Right lobe of liver (tissue), 6 donors: ENCODE measurements around the gene DNAI7. TPM values are rescaled to one million over a fixed set of nuclear protein-coding genes. Genes with fewer than 3 reads are reported as not detected.

Experiments used
- ATAC-seq, 4 donors: fragments of 200-7000 bp; cut with Tn5 transposase; one replicate each; pipeline ENCODE4 v1.9.1; 2020; ENCODE audit warnings: mild to moderate bottlenecking in 4 of 4, moderate library complexity in 4 of 4
- DNase-seq, 3 donors: peaks; one replicate each; pipeline ENCODE4 v3.0.0-alpha.2; 2020
- H3K27ac ChIP-seq, 3 donors: fragments of 200-600 bp; one replicate each; pipeline ENCODE4 v1.8.0; 2022
- H3K27me3 ChIP-seq, 2 donors: fragments of 200-600 bp; one replicate each; pipeline ENCODE4 v1.8.0; 2022
- H3K36me3 ChIP-seq, 4 donors: fragments of 200-600 bp; sonication (generic) in 1 of 4; one replicate each; pipeline versions ENCODE4 v1.5.1 to v1.8.0; 2017 to 2022; ENCODE audit warnings: control low read depth in 1 of 4
- H3K4me1 ChIP-seq, 4 donors: fragments of 200-600 bp; sonication (generic) in 1 of 4; one replicate each; pipeline versions ENCODE4 v1.5.1 to v1.8.0; 2017 to 2022; ENCODE audit warnings: control low read depth in 1 of 4
- H3K4me3 ChIP-seq, 3 donors: fragments of 200-600 bp; one replicate each; pipeline ENCODE4 v1.8.0; 2022
- H3K9me3 ChIP-seq, 4 donors: fragments of 200-600 bp; sonication (generic) in 1 of 4; one replicate each; pipeline versions ENCODE4 v1.5.1 to v1.8.0; 2017 to 2022; ENCODE audit warnings: control low read depth in 1 of 4
- CTCF ChIP-seq, 4 donors: fragments of 200-600 bp in 3 of 4; fragments of 450-650 bp in 1 of 4; IDR thresholded peaks; one replicate each; pipeline versions ENCODE4 v1.5.1 to v1.8.0; 2016 to 2022; ENCODE audit warnings: antibody characterized with exemption in 4 of 4, mild to moderate bottlenecking in 2 of 4
- POLR2A ChIP-seq: fragments of 450-650 bp; IDR thresholded peaks from one replicate; pipeline ENCODE4 v1.6.1; 2017; ENCODE audit warnings: antibody characterized with exemption, mild to moderate bottlenecking
- intact Hi-C, 2 donors: fragments of 100-400 bp; cut with DNase I; formaldehyde crosslinking; loops; one replicate each; pipeline versions ENCODE4 v1.11.2 to v1.14.1; 2022
- total RNA-seq, 6 experiments: library from RNA; depleted of rRNA in 2 of 6; stranded (reverse); fragments of >200 nt in 2 of 6; fragmentation: NEBNext Ultra II Directional in 3 of 6; extraction: Animal tissue kit (Norgen Biotek cat#: 25700) in 3 of 6; gene quantifications; one replicate each; pipeline versions ENCODE4 v1.1.0 to v1.2.4, GENCODE V29; 2016 to 2023
- donor health status: DM: no; HTN: yes; CAD: no.
- donor health status: DM: no; HTN: no; CAD: no.
- donor health status: DM: no; HTN: no; CAD: no.
- donor health status: DM: no; HTN: yes; CAD: no.
- donor health status: DM: no; HTN: yes; CAD: no.

Gene DNAI7
- total RNA-seq, 6 experiments from 2014 or later = 0.39 TPM; not detected in 5

DNA sequence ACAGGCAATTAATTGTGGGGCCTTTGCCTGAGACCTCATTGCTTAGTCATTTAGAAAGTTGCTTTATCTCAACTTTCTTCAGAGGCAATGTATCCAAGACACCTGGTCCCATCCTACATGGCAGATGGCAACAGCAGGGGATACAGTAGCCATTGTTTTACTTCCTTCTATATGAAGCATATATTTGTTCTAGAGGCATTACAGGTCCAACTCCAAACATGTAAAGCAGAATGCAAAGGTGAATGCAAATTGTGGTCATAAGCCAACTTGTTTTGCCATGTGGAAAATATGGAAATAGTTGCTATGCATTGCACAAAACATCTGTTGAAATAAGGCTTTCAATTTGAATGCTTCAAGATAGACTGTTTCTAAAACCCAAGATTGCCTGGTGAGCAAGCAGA lies 136.3 kb downstream of the DNAI7 start:
- TF ChIP-seq CTCF (IDR thresholded peaks at IDR 0.05) = no peak
- no peak for TF ChIP-seq POLR2A
- no peaks in the 10 kb centered on the region for H3K4me1 ChIP-seq
- no peak overlapping the region for H3K27ac ChIP-seq
- intact Hi-C loops = no loop called here
- no peaks in the 10 kb centered on the region for H3K27me3 ChIP-seq
- no peaks in the 10 kb centered on the region for H3K9me3 ChIP-seq
- H3K36me3 ChIP-seq = no peaks in the 10 kb centered on the region
- ATAC-seq = no peak
- H3K4me3 ChIP-seq = no peak overlapping the region
- DNase-seq = no peak

Other genes with a start within 250 kb of the DNAI7 start
- gene BCAT1, start 246.1 kb downstream of the DNAI7 start, total RNA-seq = 1 to 10 TPM in 5 of 6 experiments, under 1 TPM in 1; 0.86 to 6.0 (median 2.7) TPM
- gene ETFRF1, start 77 bp upstream of the DNAI7 start, total RNA-seq = 10 to 100 TPM; 29.9 to 50.2 (median 38.2) TPM
- 10 to 100 TPM; 10.1 to 28.8 (median 10.9) TPM for gene KRAS, start 55.8 kb upstream of the DNAI7 start, total RNA-seq